ENCODE measurements around the gene TMEM98. TPM values are rescaled to one million over a fixed set of nuclear protein-coding genes. Genes with fewer than 3 reads are reported as not detected.

The TMEM98 gene
- total and polyA plus RNA-seq, 2 of the 8 experiments (the other 6 are each of a cell fraction or from before 2014, with no cell fraction given), result 86.1 to 232 TPM

- no peak overlapping the region for H3K4me3 ChIP-seq (ENCODE audit: extremely low read depth in 1 of 4, insufficient read depth in 2 of 4, low read depth in 3 of 4, low read length in 4 of 4)
- H3K27me3 ChIP-seq (replicated peaks in 1 of 4; ENCODE audit: control insufficient read depth in 3 of 4, extremely low read depth in 1 of 4, insufficient read depth in 3 of 4, low read length in 3 of 4), result no peaks in the 10 kb centered on the region
- DNase-seq (ENCODE audit: low read depth in 1 of 2, low spot score in 2 of 2) (no peak), FAIRE-seq (no peak)
- no peak overlapping the region for H2BK5ac ChIP-seq (ENCODE audit: low read depth, low read length)
- H3K23ac ChIP-seq (ENCODE audit: insufficient read length), result no peak overlapping the region
- no peak overlapping the region for H2BK20ac ChIP-seq (ENCODE audit: low read length)
- H3K4me2 ChIP-seq (ENCODE audit: insufficient read depth in 1 of 2, low read depth in 2 of 2, low read length in 2 of 2), result no peak overlapping the region
- ChIA-PET POLR2A (ENCODE audit: partially characterized antibody) (no interaction called here), CTCF (ENCODE audit: partially characterized antibody) (interaction anchor here (1.8 kb wide), 1 partner anchor 29 kb away, joined by 5 read pairs; no protein-coding TSS in a partner anchor)
- no peak overlapping the region for H3K9ac ChIP-seq (replicated peaks in 1 of 4; ENCODE audit: extremely low read depth in 1 of 4, low read depth in 3 of 4, low read length in 3 of 4)
- no peak overlapping the region for H4K8ac ChIP-seq (ENCODE audit: extremely low read depth, insufficient read depth, low read length)
- no peak overlapping the region for H2BK120ac ChIP-seq (replicated peaks; ENCODE audit: low read depth, low read length)
- no peak overlapping the region for H4K5ac ChIP-seq (ENCODE audit: insufficient read length, low read depth, low read length)
- WGBS, 2 experiments (ENCODE audit: extremely low coverage in 1 of 2, insufficient coverage in 1 of 2, insufficient read length in 1 of 2, insufficient replicate concordance in 2 of 2, low coverage in 1 of 2, low lambda C conversion rate in 2 of 2, missing lambda C conversion rate in 1 of 2), result 93% methylated on average over 3 of the region's 3 CpGs; no CpG with 5 or more reads in 1 of the 2 experiments
- no peaks in the 10 kb centered on the region for H3K23me2 ChIP-seq (ENCODE audit: low read depth, low read length)
- H3K4me1 ChIP-seq (replicated peaks in 1 of 4; ENCODE audit: control insufficient read depth in 3 of 4, insufficient read depth in 4 of 4, low read length in 3 of 4), result no peaks in the 10 kb centered on the region
- H4K91ac ChIP-seq (replicated peaks; ENCODE audit: insufficient read length, low read length), result no peak overlapping the region
- no peak overlapping the region for H2AFZ ChIP-seq (ENCODE audit: low read length)
- no peaks in the 10 kb centered on the region; a peak in 1 of 4 replicates for H3K9me3 ChIP-seq (ENCODE audit: insufficient read depth in 2 of 2, low read depth in 1 of 2, low read length in 1 of 2)
- no peak overlapping the region for H3K27ac ChIP-seq (ENCODE audit: low read depth, low read length)
- H3K56ac ChIP-seq (replicated peaks; ENCODE audit: insufficient read length, low read depth, low read length), result no peak overlapping the region
- H3K79me1 ChIP-seq (ENCODE audit: low read depth, low read length), result no peaks in the 10 kb centered on the region
- no peak overlapping the region for H3K14ac ChIP-seq (ENCODE audit: insufficient read length)
- H3K36me3 ChIP-seq (ENCODE audit: control insufficient read depth in 2 of 4, insufficient read depth in 4 of 4, low read length in 3 of 4), result no peaks in the 10 kb centered on the region
- H2BK15ac ChIP-seq (ENCODE audit: low read length), result no peak overlapping the region
- H3K79me2 ChIP-seq (ENCODE audit: control insufficient read depth in 1 of 2, insufficient read depth in 2 of 2, low read length in 2 of 2), result no peaks in the 10 kb centered on the region
- H4K20me1 ChIP-seq (replicated peaks in 1 of 2; ENCODE audit: control insufficient read depth in 1 of 2, insufficient read depth in 2 of 2, low read length in 2 of 2), result no peaks in the 10 kb centered on the region
- H2BK12ac ChIP-seq (ENCODE audit: low read depth, low read length), result no peak overlapping the region
- TF ChIP-seq YY1 (IDR thresholded peaks at IDR 0.05; ENCODE audit: low read depth, low read length), result no peak
- no peak overlapping the region for H3K4ac ChIP-seq (replicated peaks; ENCODE audit: insufficient read length, low read depth, low read length)
- no peak overlapping the region for H2AK5ac ChIP-seq (ENCODE audit: low read depth, low read length)
- H3K18ac ChIP-seq (ENCODE audit: extremely low read depth, low read length), result no peak overlapping the region
Measured at GRCh38 chr17:32970281-32970680, 42.3 kb downstream of the TMEM98 start.
